OCI-LY1 (cell line): ENCODE measurements around the gene ACOT12.

Experiments used
- H2AFZ ChIP-seq: fragments of 200-600 bp; sonication (generic), shearing (Covaris generic); 2 replicates; pipeline ENCODE4 v1.6.0; 2014; ENCODE audit warnings: antibody characterized with exemption, mild to moderate bottlenecking, low read length
- H3F3A ChIP-seq: fragments of 200-600 bp; sonication (generic), shearing (Covaris generic); 2 replicates; pipeline ENCODE4 v1.6.0; 2014; ENCODE audit warnings: mild to moderate bottlenecking, antibody characterized with exemption, low read length, moderate library complexity; ENCODE audit not compliant: insufficient read depth
- H3K27ac ChIP-seq: fragments of 200-600 bp; sonication (generic); 2 replicates; pipeline ENCODE4 v1.5.1; 2014; ENCODE audit warnings: low read length, mixed run types, mild to moderate bottlenecking, low read depth; ENCODE audit not compliant: poor library complexity, severe bottlenecking
- H3K27me3 ChIP-seq: fragments of 200-600 bp; sonication (generic); 2 replicates; pipeline ENCODE4 v1.6.0; 2014; ENCODE audit warnings: antibody characterized with exemption, mild to moderate bottlenecking, low read length, moderate library complexity; ENCODE audit not compliant: insufficient read depth
- H3K36me3 ChIP-seq: fragments of 200-600 bp; sonication (generic); 2 replicates; pipeline ENCODE4 v1.6.1; 2014; ENCODE audit warnings: mild to moderate bottlenecking, antibody characterized with exemption, low read length, moderate library complexity, mixed read lengths; ENCODE audit not compliant: insufficient read depth
- H3K4me1 ChIP-seq: fragments of 200-600 bp; sonication (generic); 2 replicates; pipeline ENCODE4 v1.5.1; 2014; ENCODE audit warnings: mild to moderate bottlenecking, low read length, moderate library complexity; ENCODE audit not compliant: insufficient read depth, severe bottlenecking
- H3K4me2 ChIP-seq: fragments of 200-600 bp; sonication (generic), shearing (Covaris generic); 2 replicates; pipeline ENCODE4 v1.6.1; 2014; ENCODE audit warnings: low read length
- H3K4me3 ChIP-seq: fragments of 200-600 bp; sonication (generic); 2 replicates; pipeline ENCODE4 v1.5.1; 2014; ENCODE audit warnings: low read length, low read depth, mild to moderate bottlenecking, mixed read lengths; ENCODE audit not compliant: poor library complexity, severe bottlenecking
- H3K79me2 ChIP-seq: fragments of 200-600 bp; shearing (Covaris generic); 2 replicates; pipeline ENCODE4 v1.6.1; 2016; ENCODE audit warnings: mixed run types, low read length, mixed read lengths; ENCODE audit not compliant: insufficient read depth
- H3K9ac ChIP-seq: fragments of 200-600 bp; sonication (generic), shearing (Covaris generic); 2 replicates; pipeline ENCODE4 v1.6.1; 2014; ENCODE audit warnings: mild to moderate bottlenecking, low read length, mixed read lengths
- H3K9me2 ChIP-seq: fragments of 200-600 bp; sonication (generic), shearing (Covaris generic); 2 replicates; pipeline ENCODE4 v1.6.1; 2014; ENCODE audit warnings: low read depth, mild to moderate bottlenecking, low read length, mixed read lengths
- H3K9me3 ChIP-seq: fragments of 200-600 bp; shearing (Covaris generic); 2 replicates; pipeline ENCODE4 v1.6.1; 2014; ENCODE audit warnings: low read length, mixed read lengths
- H4K20me1 ChIP-seq: fragments of 200-600 bp; sonication (generic), shearing (Covaris generic); 2 replicates; pipeline ENCODE4 v1.6.0; 2016; ENCODE audit warnings: mild to moderate bottlenecking, low read length; ENCODE audit not compliant: insufficient read depth
- CTCF ChIP-seq: fragments of 200-600 bp; sonication (generic), shearing (Covaris generic); IDR thresholded peaks from 2 replicates; pipeline ENCODE4 v1.5.1; 2017; ENCODE audit warnings: mild to moderate bottlenecking, antibody characterized with exemption, low read length, moderate library complexity, mixed read lengths
- EZH2 ChIP-seq: fragments of 200-600 bp; sonication (generic), shearing (Covaris generic); IDR thresholded peaks from 2 replicates; pipeline ENCODE4 v1.8.0; 2017; ENCODE audit warnings: borderline replicate concordance, mixed run types, mild to moderate bottlenecking, antibody characterized with exemption, low read length, moderate library complexity, mixed read lengths

The ACOT12 gene

GRCh38 chr5:81393783-81394718 lies at the start of gene ACOT12:
TSS of gene ACOT12 (minus strand) at chr5:81394134. CDS start at chr5:81394114, 20 bp downstream.
- Histone ChIP-seq H3K27ac (no peak within 1 kb of the TSS), H3K79me2 (no peaks in the 10 kb centered on the region), H3K27me3 (no peaks in the 10 kb centered on the region), H3K9me2 (no peaks in the 10 kb centered on the region), H3F3A (no peaks in the 10 kb centered on the region), H4K20me1 (no peaks in the 10 kb centered on the region), H3K4me3 (no peak within 1 kb of the TSS), H3K9me3 (no peaks in the 10 kb centered on the region), H3K4me1 (no peaks in the 10 kb centered on the region), H3K36me3 (no peaks in the 10 kb centered on the region), H2AFZ (no peak within 1 kb of the TSS), H3K4me2 (no peak within 1 kb of the TSS), H3K9ac (no peak within 1 kb of the TSS)
- TF ChIP-seq EZH2 (no peak), CTCF (no peak)

GRCh38 chr5:81435023-81435422 lies 41.1 kb upstream of the ACOT12 start:
- H2AFZ ChIP-seq = no peak overlapping the region

GRCh38 chr5:81429985-81430384 lies 36.1 kb upstream of the ACOT12 start:
- Histone ChIP-seq H3K4me3 (no peak overlapping the region), H3K9ac (no peak overlapping the region), H3K4me2 (no peak overlapping the region), H3K9me2 (no peaks in the 10 kb centered on the region), H3K27me3 (no peaks in the 10 kb centered on the region), H3K27ac (no peak overlapping the region), H3K79me2 (no peaks in the 10 kb centered on the region), H3K4me1 (no peaks in the 10 kb centered on the region), H4K20me1 (no peaks in the 10 kb centered on the region), H3K9me3 (no peaks in the 10 kb centered on the region), H2AFZ (no peak overlapping the region), H3K36me3 (peaks cover 15% of the 10 kb centered on the region), H3F3A (peaks cover 12% of the 10 kb centered on the region; the same call in 1 of the 2 replicates)
- no peak for TF ChIP-seq CTCF
- TF ChIP-seq EZH2 = no peak

More at GRCh38 chr5:81435023-81435422, 41.1 kb upstream of the ACOT12 start:
- Histone ChIP-seq H4K20me1 (no peaks in the 10 kb centered on the region), H3K9me3 (no peaks in the 10 kb centered on the region), H3K9ac (no peak overlapping the region), H3K4me2 (no peak overlapping the region), H3K9me2 (no peaks in the 10 kb centered on the region), H3F3A (no peaks in the 10 kb centered on the region; the same call in 1 of the 2 replicates), H3K36me3 (peaks cover 6% of the 10 kb centered on the region), H3K79me2 (no peaks in the 10 kb centered on the region), H3K27ac (no peak overlapping the region), H3K27me3 (no peaks in the 10 kb centered on the region), H3K4me3 (no peak overlapping the region), H3K4me1 (no peaks in the 10 kb centered on the region)
- TF ChIP-seq CTCF (no peak), EZH2 (no peak)
